Chondrocyte (in vitro differentiated cells): ENCODE results near the gene BEND6. TPM values are rescaled to one million over a fixed set of nuclear protein-coding genes. Genes with fewer than 3 reads are reported as not detected.

Experiments
- DNase-seq: peaks from one replicate; pipeline ENCODE4 v3.0.0; 2021; ENCODE audit warnings: mixed read lengths, low spot score
- H3K27ac Mint-ChIP-seq: one replicate; pipeline ENCODE4 v1.8.0; 2021; ENCODE audit warnings: mild to moderate bottlenecking, moderate library complexity, mixed read lengths; ENCODE audit not compliant: unreplicated experiment
- H3K27me3 Mint-ChIP-seq: 2 replicates; pipeline ENCODE4 v1.8.0; 2021; ENCODE audit warnings: low read depth, mixed read lengths
- H3K36me3 Mint-ChIP-seq: 2 replicates; pipeline ENCODE4 v1.8.0; 2021; ENCODE audit warnings: low read depth, mixed read lengths
- H3K4me1 Mint-ChIP-seq: 2 replicates; pipeline ENCODE4 v1.8.0; 2021; ENCODE audit warnings: low read depth, mild to moderate bottlenecking, mixed read lengths
- H3K4me3 Mint-ChIP-seq: one replicate; pipeline ENCODE4 v1.8.0; 2021; ENCODE audit warnings: mild to moderate bottlenecking, moderate library complexity, mixed read lengths; ENCODE audit not compliant: unreplicated experiment
- H3K9me3 Mint-ChIP-seq: 2 replicates; pipeline ENCODE4 v1.8.0; 2021; ENCODE audit warnings: low read depth, mixed read lengths
- total RNA-seq: library from RNA; stranded (reverse); gene quantifications from 3 replicates; pipeline ENCODE4 v1.2.1, GENCODE V29; 2021
- TF ChIP-seq, protein P1 (sequence below): fragments of 200-600 bp; sonication (generic); IDR thresholded peaks from 2 replicates; pipeline ENCODE4 v1.5.0; 2021; ENCODE audit warnings: antibody characterized with exemption, mild to moderate bottlenecking, moderate library complexity

Gene BEND6
- total RNA-seq, 1 donor from 2014 or later = 8.9 TPM

DNA sequence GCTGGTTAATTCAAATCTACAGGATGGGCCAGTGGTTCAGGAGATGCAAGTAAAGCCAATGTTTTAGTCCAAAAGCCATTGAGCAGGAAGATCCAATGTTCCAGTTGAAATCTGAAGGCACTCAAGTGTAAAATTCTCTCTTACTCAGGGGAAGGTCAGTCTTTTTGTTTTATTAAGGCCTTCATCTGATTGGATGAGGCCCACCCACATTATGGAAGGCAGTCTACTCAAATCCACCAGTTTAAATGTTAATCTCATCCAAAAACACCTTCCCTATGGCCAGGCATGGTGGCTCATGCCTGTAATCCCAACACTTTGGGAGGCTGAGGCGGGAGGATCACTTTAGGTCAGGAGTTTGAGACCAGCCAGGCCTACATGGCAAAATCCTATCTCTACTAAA, 31.3 kb upstream of the BEND6 start:
- Mint-ChIP-seq H3K36me3 (no peaks in the 10 kb centered on the region), H3K9me3 (no peaks in the 10 kb centered on the region), H3K4me3 (no peak overlapping the region), H3K27me3 (no peaks in the 10 kb centered on the region), H3K4me1 (peaks cover 5% of the 10 kb centered on the region), H3K27ac (no peak overlapping the region)
- DNase-seq = no peak
- TF ChIP-seq, protein P1, sequence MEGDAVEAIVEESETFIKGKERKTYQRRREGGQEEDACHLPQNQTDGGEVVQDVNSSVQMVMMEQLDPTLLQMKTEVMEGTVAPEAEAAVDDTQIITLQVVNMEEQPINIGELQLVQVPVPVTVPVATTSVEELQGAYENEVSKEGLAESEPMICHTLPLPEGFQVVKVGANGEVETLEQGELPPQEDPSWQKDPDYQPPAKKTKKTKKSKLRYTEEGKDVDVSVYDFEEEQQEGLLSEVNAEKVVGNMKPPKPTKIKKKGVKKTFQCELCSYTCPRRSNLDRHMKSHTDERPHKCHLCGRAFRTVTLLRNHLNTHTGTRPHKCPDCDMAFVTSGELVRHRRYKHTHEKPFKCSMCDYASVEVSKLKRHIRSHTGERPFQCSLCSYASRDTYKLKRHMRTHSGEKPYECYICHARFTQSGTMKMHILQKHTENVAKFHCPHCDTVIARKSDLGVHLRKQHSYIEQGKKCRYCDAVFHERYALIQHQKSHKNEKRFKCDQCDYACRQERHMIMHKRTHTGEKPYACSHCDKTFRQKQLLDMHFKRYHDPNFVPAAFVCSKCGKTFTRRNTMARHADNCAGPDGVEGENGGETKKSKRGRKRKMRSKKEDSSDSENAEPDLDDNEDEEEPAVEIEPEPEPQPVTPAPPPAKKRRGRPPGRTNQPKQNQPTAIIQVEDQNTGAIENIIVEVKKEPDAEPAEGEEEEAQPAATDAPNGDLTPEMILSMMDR = no peak

DNA sequence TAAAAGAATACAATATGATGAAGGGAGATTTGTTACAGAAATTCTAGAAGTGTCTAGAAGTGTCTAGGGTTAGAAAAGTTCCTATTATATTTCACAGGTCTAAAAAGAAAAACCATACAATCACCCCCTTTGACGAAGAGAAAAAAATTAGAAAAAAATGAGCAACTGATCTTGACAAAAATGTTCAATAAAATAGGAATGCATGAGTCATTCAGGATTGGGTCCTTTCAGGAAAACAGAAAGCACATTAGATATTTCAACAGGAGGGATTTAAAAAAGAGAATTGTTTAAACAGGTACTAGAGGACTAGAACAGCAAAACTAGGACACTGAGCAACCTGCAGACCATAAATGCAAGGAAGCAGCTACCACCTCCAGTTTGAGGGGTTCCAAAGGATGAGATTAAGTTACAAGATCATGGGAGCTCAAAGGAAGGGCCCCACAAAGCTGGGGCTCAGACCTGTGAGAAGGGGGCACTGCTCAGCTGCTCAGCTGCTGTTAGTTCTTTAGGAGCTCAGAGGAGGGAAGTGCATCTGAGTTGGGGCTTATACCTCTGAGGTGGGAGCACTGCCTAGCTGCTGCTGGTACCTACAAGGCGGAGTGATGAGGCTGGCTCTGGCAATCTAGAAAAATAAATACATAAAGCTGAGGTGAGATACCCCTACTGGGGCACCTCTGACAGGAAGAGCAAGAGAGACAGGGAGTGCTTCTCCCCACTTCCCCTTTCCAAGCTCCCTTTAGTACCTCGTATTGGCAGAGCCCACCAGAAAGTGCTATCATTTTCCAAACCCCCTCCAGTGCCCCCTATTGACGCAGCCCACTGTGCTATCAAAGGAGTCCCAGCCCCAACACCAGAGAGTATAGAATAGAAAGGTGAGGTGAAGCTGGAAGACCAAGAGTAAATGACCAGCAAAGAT, 27.1 kb upstream of the BEND6 start:
- H3K4me3 Mint-ChIP-seq = no peak overlapping the region
- no peaks in the 10 kb centered on the region for H3K36me3 Mint-ChIP-seq
- peaks cover 5% of the 10 kb centered on the region for H3K4me1 Mint-ChIP-seq
- no peak for DNase-seq
- no peaks in the 10 kb centered on the region for H3K27me3 Mint-ChIP-seq
- no peak overlapping the region for H3K27ac Mint-ChIP-seq
- TF ChIP-seq, protein P1 = no peak
- H3K9me3 Mint-ChIP-seq = no peaks in the 10 kb centered on the region

DNA sequence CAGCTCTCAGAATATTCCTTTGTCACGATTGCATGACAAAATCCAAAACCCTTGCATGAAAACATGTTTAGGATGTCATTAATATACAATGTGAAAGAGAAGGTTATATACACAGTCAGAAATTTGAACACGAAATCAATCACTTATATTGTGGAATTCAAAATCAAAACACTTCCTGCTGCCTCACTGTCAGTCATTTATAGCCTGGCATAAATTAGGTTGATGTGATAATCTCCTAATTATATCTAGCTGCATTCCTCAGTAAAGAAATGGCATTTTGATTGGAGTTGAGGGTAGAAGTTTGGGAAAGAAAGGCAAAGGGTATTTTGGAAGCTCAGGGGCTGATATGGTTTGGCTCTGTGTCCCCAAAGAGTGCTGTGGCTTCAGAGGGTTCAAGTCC, 24.1 kb upstream of the BEND6 start:
- Mint-ChIP-seq H3K36me3 (no peaks in the 10 kb centered on the region), H3K4me1 (peaks cover 5% of the 10 kb centered on the region), H3K4me3 (no peak overlapping the region), H3K9me3 (no peaks in the 10 kb centered on the region), H3K27ac (no peak overlapping the region), H3K27me3 (no peaks in the 10 kb centered on the region)
- DNase-seq = no peak
- TF ChIP-seq, protein P1 = no peak

DNA sequence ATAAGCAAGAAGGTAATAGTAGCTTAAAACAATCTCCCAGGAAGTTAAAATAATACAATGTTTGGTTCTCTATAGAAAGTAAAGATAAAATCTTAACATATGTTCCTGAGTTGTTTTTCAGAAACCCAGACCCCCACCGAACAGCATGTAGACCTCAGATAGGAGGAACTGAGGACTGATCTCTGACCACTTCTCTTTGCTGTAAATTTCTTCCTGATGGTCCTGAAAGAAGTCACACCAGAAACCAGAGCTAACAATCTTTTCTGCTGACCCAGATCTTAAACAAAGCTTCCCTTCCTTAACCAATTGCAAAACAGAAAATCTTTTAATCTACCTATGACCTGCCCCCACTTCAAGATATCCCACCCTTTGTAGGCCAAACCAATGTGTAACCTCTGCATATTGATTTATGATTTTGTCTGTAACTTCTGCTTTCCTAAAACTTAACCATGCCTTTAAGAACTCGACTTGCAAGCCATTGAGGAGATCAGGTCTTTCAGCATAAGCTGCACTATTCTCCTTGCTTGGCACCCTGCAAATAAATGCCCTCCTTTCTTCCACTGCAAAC, 21.9 kb upstream of the BEND6 start:
- Mint-ChIP-seq H3K36me3 (no peaks in the 10 kb centered on the region), H3K9me3 (no peaks in the 10 kb centered on the region), H3K27me3 (no peaks in the 10 kb centered on the region), H3K4me1 (peaks cover 4% of the 10 kb centered on the region), H3K27ac (no peak overlapping the region), H3K4me3 (no peak overlapping the region)
- no peak for DNase-seq
- TF ChIP-seq, protein P1 = no peak

DNA sequence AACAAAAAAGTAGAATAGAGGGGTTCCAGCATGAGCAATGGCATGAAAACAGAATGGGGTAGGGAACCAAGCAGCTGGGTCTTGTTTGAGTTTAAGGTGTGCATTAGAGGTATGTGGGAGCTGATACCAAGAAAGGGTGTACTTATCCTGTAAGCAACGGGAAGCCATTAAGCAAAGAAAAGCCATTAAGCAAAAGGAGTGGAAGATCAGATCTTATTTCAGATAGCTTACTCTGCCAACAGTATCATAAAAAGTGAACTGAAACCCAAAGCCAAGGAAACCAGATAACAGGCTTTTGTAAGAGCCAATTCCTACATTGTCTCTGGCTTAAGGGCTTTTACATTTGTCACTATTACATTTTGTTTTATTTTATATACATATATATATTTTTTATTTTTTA, 21.3 kb upstream of the BEND6 start:
- Mint-ChIP-seq H3K4me1 (peaks cover 10% of the 10 kb centered on the region), H3K27me3 (no peaks in the 10 kb centered on the region), H3K27ac (no peak overlapping the region), H3K4me3 (no peak overlapping the region), H3K9me3 (no peaks in the 10 kb centered on the region), H3K36me3 (no peaks in the 10 kb centered on the region)
- TF ChIP-seq, protein P1 = no peak
- no peak for DNase-seq
